Measurements from ENCODE around the gene CERS4.
"Not testable (repeated sequence)": the region's sequence is repeated elsewhere in the genome, so short reads cannot be mapped to it uniquely, and the experiment has no call there.

GRCh38 chr19:8276508-8276907 lies 67.3 kb downstream of the CERS4 start:
- TF ChIP-seq, protein P1, sequence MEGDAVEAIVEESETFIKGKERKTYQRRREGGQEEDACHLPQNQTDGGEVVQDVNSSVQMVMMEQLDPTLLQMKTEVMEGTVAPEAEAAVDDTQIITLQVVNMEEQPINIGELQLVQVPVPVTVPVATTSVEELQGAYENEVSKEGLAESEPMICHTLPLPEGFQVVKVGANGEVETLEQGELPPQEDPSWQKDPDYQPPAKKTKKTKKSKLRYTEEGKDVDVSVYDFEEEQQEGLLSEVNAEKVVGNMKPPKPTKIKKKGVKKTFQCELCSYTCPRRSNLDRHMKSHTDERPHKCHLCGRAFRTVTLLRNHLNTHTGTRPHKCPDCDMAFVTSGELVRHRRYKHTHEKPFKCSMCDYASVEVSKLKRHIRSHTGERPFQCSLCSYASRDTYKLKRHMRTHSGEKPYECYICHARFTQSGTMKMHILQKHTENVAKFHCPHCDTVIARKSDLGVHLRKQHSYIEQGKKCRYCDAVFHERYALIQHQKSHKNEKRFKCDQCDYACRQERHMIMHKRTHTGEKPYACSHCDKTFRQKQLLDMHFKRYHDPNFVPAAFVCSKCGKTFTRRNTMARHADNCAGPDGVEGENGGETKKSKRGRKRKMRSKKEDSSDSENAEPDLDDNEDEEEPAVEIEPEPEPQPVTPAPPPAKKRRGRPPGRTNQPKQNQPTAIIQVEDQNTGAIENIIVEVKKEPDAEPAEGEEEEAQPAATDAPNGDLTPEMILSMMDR (IDR thresholded peaks at IDR 0.05) = not testable (repeated sequence)
- not testable (repeated sequence) for TF ChIP-seq POLR2AphosphoS5 (IDR thresholded peaks at IDR 0.05; ENCODE audit: low read depth, low read length); TCF7L2 (IDR thresholded peaks at IDR 0.05; ENCODE audit: low read depth, low read length); SIN3A (IDR thresholded peaks at IDR 0.05; ENCODE audit: borderline replicate concordance, insufficient read depth, low read depth, low read length)
- TF ChIP-seq, protein P2, sequence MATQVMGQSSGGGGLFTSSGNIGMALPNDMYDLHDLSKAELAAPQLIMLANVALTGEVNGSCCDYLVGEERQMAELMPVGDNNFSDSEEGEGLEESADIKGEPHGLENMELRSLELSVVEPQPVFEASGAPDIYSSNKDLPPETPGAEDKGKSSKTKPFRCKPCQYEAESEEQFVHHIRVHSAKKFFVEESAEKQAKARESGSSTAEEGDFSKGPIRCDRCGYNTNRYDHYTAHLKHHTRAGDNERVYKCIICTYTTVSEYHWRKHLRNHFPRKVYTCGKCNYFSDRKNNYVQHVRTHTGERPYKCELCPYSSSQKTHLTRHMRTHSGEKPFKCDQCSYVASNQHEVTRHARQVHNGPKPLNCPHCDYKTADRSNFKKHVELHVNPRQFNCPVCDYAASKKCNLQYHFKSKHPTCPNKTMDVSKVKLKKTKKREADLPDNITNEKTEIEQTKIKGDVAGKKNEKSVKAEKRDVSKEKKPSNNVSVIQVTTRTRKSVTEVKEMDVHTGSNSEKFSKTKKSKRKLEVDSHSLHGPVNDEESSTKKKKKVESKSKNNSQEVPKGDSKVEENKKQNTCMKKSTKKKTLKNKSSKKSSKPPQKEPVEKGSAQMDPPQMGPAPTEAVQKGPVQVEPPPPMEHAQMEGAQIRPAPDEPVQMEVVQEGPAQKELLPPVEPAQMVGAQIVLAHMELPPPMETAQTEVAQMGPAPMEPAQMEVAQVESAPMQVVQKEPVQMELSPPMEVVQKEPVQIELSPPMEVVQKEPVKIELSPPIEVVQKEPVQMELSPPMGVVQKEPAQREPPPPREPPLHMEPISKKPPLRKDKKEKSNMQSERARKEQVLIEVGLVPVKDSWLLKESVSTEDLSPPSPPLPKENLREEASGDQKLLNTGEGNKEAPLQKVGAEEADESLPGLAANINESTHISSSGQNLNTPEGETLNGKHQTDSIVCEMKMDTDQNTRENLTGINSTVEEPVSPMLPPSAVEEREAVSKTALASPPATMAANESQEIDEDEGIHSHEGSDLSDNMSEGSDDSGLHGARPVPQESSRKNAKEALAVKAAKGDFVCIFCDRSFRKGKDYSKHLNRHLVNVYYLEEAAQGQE (IDR thresholded peaks at IDR 0.05; ENCODE audit: insufficient read depth in 1 of 2, low read depth in 2 of 2, low read length in 1 of 2) = not testable (repeated sequence)
